H1 (cell line): ENCODE data around the gene SVOPL.

Experiments used
- ASH2L ChIP-seq: fragments of 200-600, 300-600 bp; sonication (generic); IDR thresholded peaks from one replicate; pipeline ENCODE4 v1.7.1; 2017; ENCODE audit warnings: low read length
- CTCF ChIP-seq, 3 experiments: IDR thresholded peaks; 1 replicate in 2 of 3; 2 replicates in 1 of 3; pipeline versions ENCODE4 v1.5.1 to v1.6.1; 2011; ENCODE audit warnings: low read length in 3 of 3, mild to moderate bottlenecking in 3 of 3, inconsistent platforms in 2 of 3, low read depth in 1 of 3, moderate library complexity in 1 of 3; ENCODE audit not compliant: insufficient read depth in 1 of 3; ENCODE audit errors: control extremely low read depth in 1 of 3
- EZH2 ChIP-seq: fragments of 200-600 bp; sonication (generic); IDR thresholded peaks from 2 replicates; pipeline ENCODE4 v1.7.1; 2012; ENCODE audit warnings: low read depth, mild to moderate bottlenecking, moderate library complexity, low read length, inconsistent platforms; ENCODE audit not compliant: severe bottlenecking
- JUN ChIP-seq: IDR thresholded peaks from 2 replicates; pipeline ENCODE4 v1.6.1; 2011; ENCODE audit warnings: low read depth, mild to moderate bottlenecking, improper control_type of control experiment, low read length
- KDM5A ChIP-seq: fragments of 200-600 bp; IDR thresholded peaks from 2 replicates; pipeline ENCODE4 v1.7.1; 2012; ENCODE audit warnings: mild to moderate bottlenecking, low read length, inconsistent platforms, mixed read lengths
- POLR2A ChIP-seq, 2 experiments: IDR thresholded peaks; 1 replicate in 1 of 2; 2 replicates in 1 of 2; pipeline ENCODE4 v1.6.1; 2011; ENCODE audit warnings: low read depth in 2 of 2, low read length in 2 of 2, mild to moderate bottlenecking in 2 of 2; ENCODE audit errors: control extremely low read depth in 1 of 2
- POLR2AphosphoS5 ChIP-seq: IDR thresholded peaks from 2 replicates; pipeline ENCODE4 v1.6.1; 2011; ENCODE audit warnings: low read depth, low read length
- RAD21 ChIP-seq, 2 experiments: IDR thresholded peaks in 1 of 2; conservative IDR thresholded peaks in 1 of 2; 2 replicates each; pipeline ENCODE4 v1.6.1; 2011; ENCODE audit warnings: low read depth in 2 of 2, low read length in 2 of 2, improper control_type of control experiment in 1 of 2, inconsistent platforms in 1 of 2, mild to moderate bottlenecking in 1 of 2, moderate library complexity in 1 of 2
- SIN3A ChIP-seq, 2 experiments: IDR thresholded peaks in 1 of 2; conservative IDR thresholded peaks in 1 of 2; 2 replicates each; pipeline ENCODE4 v1.6.1; 2011 to 2012; ENCODE audit warnings: low read length in 2 of 2, improper control_type of control experiment in 1 of 2, low read depth in 1 of 2, mild to moderate bottlenecking in 1 of 2
- SP2 ChIP-seq: IDR thresholded peaks from 2 replicates; pipeline ENCODE4 v1.6.1; 2012; ENCODE audit warnings: mild to moderate bottlenecking, low read length, inconsistent platforms
- SP4 ChIP-seq: IDR thresholded peaks from 2 replicates; pipeline ENCODE4 v1.6.1; 2012; ENCODE audit warnings: low read length, inconsistent platforms
- USF2 ChIP-seq: IDR thresholded peaks from 2 replicates; pipeline ENCODE4 v1.6.1; 2011; ENCODE audit warnings: low read length, improper control_type of control experiment
- YY1 ChIP-seq: IDR thresholded peaks from 2 replicates; pipeline ENCODE4 v1.6.1; 2011; ENCODE audit warnings: low read depth, mild to moderate bottlenecking, low read length
- ZNF274 ChIP-seq: IDR thresholded peaks from 2 replicates; pipeline ENCODE4 v1.7.0; 2012; ENCODE audit warnings: low read length, borderline replicate concordance; ENCODE audit errors: extremely low read depth

GRCh38 chr7:138749960-138750359, 48.8 kb upstream of the SVOPL start:
- no peak for TF ChIP-seq CTCF (IDR thresholded peaks at IDR 0.05; ENCODE audit: control extremely low read depth in 1 of 3, insufficient read depth in 1 of 3, low read depth in 1 of 3, low read length in 3 of 3)
- no peak for TF ChIP-seq SIN3A (conservative IDR thresholded peaks at IDR 0.05 in 1 of 2, IDR thresholded peaks at IDR 0.05 in 1 of 2; ENCODE audit: low read depth in 1 of 2, low read length in 2 of 2)
- TF ChIP-seq JUN, result no peak
- TF ChIP-seq EZH2, result no peak
- no peak for TF ChIP-seq POLR2AphosphoS5
- TF ChIP-seq POLR2A (IDR thresholded peaks at IDR 0.05; ENCODE audit: control extremely low read depth in 1 of 2, low read depth in 2 of 2, low read length in 2 of 2), result no peak
- TF ChIP-seq ASH2L, result no peak
- no peak for TF ChIP-seq USF2
- no peak for TF ChIP-seq SP4
- no peak for TF ChIP-seq YY1
- TF ChIP-seq ZNF274, result no peak
- no peak for TF ChIP-seq KDM5A
- TF ChIP-seq SP2, result no peak
- TF ChIP-seq RAD21 (IDR thresholded peaks at IDR 0.05 in 1 of 2, conservative IDR thresholded peaks at IDR 0.05 in 1 of 2; ENCODE audit: low read depth in 2 of 2, low read length in 2 of 2), result no peak
